ENCODE data around the gene WDR70.
"Not testable (repeated sequence)": the region's sequence is repeated elsewhere in the genome, so short reads cannot be mapped to it uniquely, and the experiment has no call there.

WDR70 gene

GRCh38 chr5:37796435-37796834 lies 417.3 kb downstream of the WDR70 start:
- H3K9ac ChIP-seq (ENCODE audit: low read length); H3K27me3 ChIP-seq (ENCODE audit: control insufficient read depth, insufficient read depth, low read length); H3K27ac ChIP-seq (ENCODE audit: low read depth, low read length); H3K36me3 ChIP-seq (ENCODE audit: control insufficient read depth, insufficient read depth, low read length); H3K4me1 ChIP-seq (ENCODE audit: control insufficient read depth, insufficient read depth, low read length); H3K4me3 ChIP-seq (ENCODE audit: low read depth, low read length): not testable (repeated sequence)
- H3K9me3 ChIP-seq (ENCODE audit: control insufficient read depth, insufficient read depth, low read depth, low read length), result peaks cover 33% of the 10 kb centered on the region

- Histone ChIP-seq H3K27ac (ENCODE audit: low read depth, low read length) (no peak overlapping the region), H3K9ac (ENCODE audit: low read length) (no peak overlapping the region), H3K27me3 (ENCODE audit: control insufficient read depth, insufficient read depth, low read length) (no peaks in the 10 kb centered on the region), H3K36me3 (ENCODE audit: control insufficient read depth, insufficient read depth, low read length) (no peaks in the 10 kb centered on the region), H3K4me1 (ENCODE audit: control insufficient read depth, insufficient read depth, low read length) (no peaks in the 10 kb centered on the region), H3K9me3 (ENCODE audit: control insufficient read depth, insufficient read depth, low read depth, low read length) (peaks cover 11% of the 10 kb centered on the region; the same call in 1 of the 2 replicates), H3K4me3 (ENCODE audit: low read depth, low read length) (no peak overlapping the region)
These were observed 420.8 kb downstream of the WDR70 start for GRCh38 chr5:37799865-37800421.

- Histone ChIP-seq H3K27me3 (ENCODE audit: control insufficient read depth, insufficient read depth, low read length) (no peaks in the 10 kb centered on the region), H3K4me1 (ENCODE audit: control insufficient read depth, insufficient read depth, low read length) (no peaks in the 10 kb centered on the region), H3K27ac (ENCODE audit: low read depth, low read length) (no peak overlapping the region), H3K4me3 (ENCODE audit: low read depth, low read length) (no peak overlapping the region), H3K9ac (ENCODE audit: low read length) (no peak overlapping the region), H3K9me3 (ENCODE audit: control insufficient read depth, insufficient read depth, low read depth, low read length) (peaks cover 7% of the 10 kb centered on the region; the same call in 1 of the 2 replicates), H3K36me3 (ENCODE audit: control insufficient read depth, insufficient read depth, low read length) (no peaks in the 10 kb centered on the region)
These were observed 422.4 kb downstream of the WDR70 start for GRCh38 chr5:37801521-37801920.
